ENCODE results near the gene COX17.

GRCh38 chr3:119647171-119647570 is 30.0 kb downstream of the COX17 start:
- TF ChIP-seq CTCF (IDR thresholded peaks at IDR 0.05) (no peak), ZFX (IDR thresholded peaks at IDR 0.05; ENCODE audit: borderline replicate concordance) (no peak)
